GM12878 (cell line): Measurements from ENCODE around the gene NPIPB9. TPM values are rescaled to one million over a fixed set of nuclear protein-coding genes. Genes with fewer than 3 reads are reported as not detected.
"Not testable (repeated sequence)": the region's sequence is repeated elsewhere in the genome, so short reads cannot be mapped to it uniquely, and the experiment has no call there.

ENCODE experiments used
- ATAC-seq: fragments of 200-7000 bp; cut with Tn5 transposase; 3 replicates; pipeline ENCODE4 v1.9.1; 2020; ENCODE audit warnings: mild to moderate bottlenecking, moderate library complexity
- BruUV-seq: library from RNA; stranded (reverse); fragments of 400-500 nt; replicated peaks from 2 replicates; lab custom pipeline; 2021; lab: Mats Ljungman, UMichigan
- CTCF ChIA-PET: fragments of 300-600 bp; sonication (Branson Sonifier 250); formaldehyde crosslinking; extraction: SDS; loops from one replicate; lab custom pipeline; 2021; ENCODE audit warnings: inconsistent platforms; lab: Yijun Ruan, JAX
- POLR2A ChIA-PET: fragments of 350-600 bp; formaldehyde crosslinking; extraction: SDS; loops from one replicate; lab custom pipeline; 2021; ENCODE audit warnings: inconsistent platforms; lab: Charles Lee
- RAD21 ChIA-PET: fragments of 300-600 bp; sonication (Branson Sonifier 250); formaldehyde crosslinking; loops from one replicate; lab custom pipeline; 2023; ENCODE audit warnings: antibody characterized with exemption; ENCODE audit not compliant: unreplicated experiment; lab: Charles Lee
- SMC1A ChIA-PET: fragments of 300-600 bp; sonication (Branson Sonifier 250); formaldehyde crosslinking; loops from one replicate; lab custom pipeline; 2023; ENCODE audit not compliant: unreplicated experiment, uncharacterized antibody; lab: Charles Lee
- DNase-seq: peaks from one replicate; pipeline ENCODE4 v3.0.0-alpha.2; 2011; ENCODE audit warnings: low read depth, low spot score
- FAIRE-seq: peaks from 3 replicates; lab custom pipeline; 2011; peaks lifted over from hg19 to GRCh38; lab: Jason Lieb, UNC
- H2AFZ ChIP-seq: 2 replicates; pipeline ENCODE4 v1.6.0; 2011; ENCODE audit warnings: low read depth, low read length, control low read depth; ENCODE audit not compliant: control insufficient read depth
- H3K27ac ChIP-seq: 2 replicates; pipeline ENCODE4 v1.5.1; 2011; ENCODE audit warnings: control low read depth; ENCODE audit not compliant: control insufficient read depth, insufficient read depth
- H3K27me3 ChIP-seq, 2 experiments: replicated peaks in 1 of 2; 2 replicates each; pipeline versions ENCODE4 v1.6.0 to v1.6.1; 2011; ENCODE audit warnings: low read length in 1 of 2; ENCODE audit not compliant: control insufficient read depth in 2 of 2, insufficient read depth in 2 of 2
- H3K36me3 ChIP-seq, 2 experiments: 2 replicates each; pipeline ENCODE4 v1.5.1; 2011; ENCODE audit warnings: low read length in 1 of 2; ENCODE audit not compliant: control insufficient read depth in 2 of 2, insufficient read depth in 2 of 2
- H3K4me1 ChIP-seq: 2 replicates; pipeline ENCODE4 v1.6.1; 2011; ENCODE audit warnings: mild to moderate bottlenecking, low read length, moderate library complexity, mixed read lengths; ENCODE audit not compliant: control insufficient read depth, insufficient read depth
- H3K4me2 ChIP-seq: 2 replicates; pipeline ENCODE4 v1.6.0; 2011; ENCODE audit warnings: control low read depth; ENCODE audit not compliant: control insufficient read depth, insufficient read depth
- H3K4me3 ChIP-seq: fragments of 200-600 bp; sonication (generic); 2 replicates; pipeline ENCODE4 v1.5.1; 2016
- H3K79me2 ChIP-seq: 2 replicates; pipeline ENCODE4 v1.6.0; 2011; ENCODE audit warnings: low read length; ENCODE audit not compliant: control insufficient read depth, insufficient read depth
- H3K9ac ChIP-seq: 2 replicates; pipeline ENCODE4 v1.8.0; 2011; ENCODE audit warnings: low read length, control low read depth, mixed read lengths; ENCODE audit not compliant: control insufficient read depth, insufficient read depth
- H3K9me3 ChIP-seq: replicated peaks from 3 replicates; pipeline ENCODE4 v1.5.1; 2011; ENCODE audit warnings: mild to moderate bottlenecking, low read length; ENCODE audit not compliant: control insufficient read depth, insufficient read depth
- H4K20me1 ChIP-seq: 2 replicates; pipeline ENCODE4 v1.6.0; 2011; ENCODE audit not compliant: control insufficient read depth, insufficient read depth
- WGBS: methylation state at CpG from one replicate; pipeline ENCODE4 v1.1.6; 2016; ENCODE audit warnings: low lambda C conversion rate; ENCODE audit not compliant: insufficient replicate concordance, insufficient coverage; ENCODE audit errors: missing lambda C conversion rate; 5-methylcytosine and 5-hydroxymethylcytosine counted together
- in situ Hi-C: fragments of 300-500 bp; cut with MboI; formaldehyde crosslinking; loops from 9 replicates; pipeline ENCODE4 v1.14.3; 2018; ENCODE audit warnings: mixed read lengths
- intact Hi-C: fragments of 100-400 bp; cut with micrococcal nuclease; formaldehyde crosslinking; loops from one replicate; pipeline ENCODE4 v1.14.2; 2022; ENCODE audit not compliant: unreplicated experiment
- polyA plus RNA-seq, 11 experiments: library from polyadenylated mRNA; depleted of rRNA in 4 of 11; unstranded in 6 of 11; stranded (reverse) in 5 of 11; fragments of >200 nt; fragmentation: Nextera tagmentation in 4 of 11; fragmentation: Illumina TruSeq in 1 of 11; extraction: Ambion mirVana in 4 of 11; extraction: Trizol in 1 of 11; gene quantifications; 1 replicate in 1 of 11; 2 replicates in 10 of 11; pipeline versions ENCODE4 v1.2.1 to v1.2.3, GENCODE V29; 2011 to 2016; ENCODE audit warnings: inconsistent platforms in 2 of 11, missing spikeins in 2 of 11, low read depth in 1 of 11
- total RNA-seq, 4 experiments: library from RNA; depleted of rRNA in 3 of 4; stranded (reverse); fragments of >200 nt in 3 of 4; fragmentation: Illumina TruSeq in 1 of 4; extraction: Trizol in 1 of 4; gene quantifications; 2 replicates each; pipeline versions ENCODE4 v1.2.1 to v1.2.3, GENCODE V29; 2013 to 2021

The NPIPB9 gene
- total and polyA plus RNA-seq, 10 of the 15 experiments (the other 5 are each of a cell fraction or from before 2014, with no cell fraction given): 0.10 to 1.6 (median 0.61) TPM

- BruUV-seq, ATAC-seq, H3K36me3 ChIP-seq, POLR2A ChIA-PET, CTCF ChIA-PET, H3K27me3 ChIP-seq, H3K4me2 ChIP-seq, H3K9me3 ChIP-seq, H3K4me3 ChIP-seq, H3K79me2 ChIP-seq, H3K9ac ChIP-seq, DNase-seq, in situ Hi-C loops, SMC1A ChIA-PET, H2AFZ ChIP-seq, intact Hi-C loops, RAD21 ChIA-PET, FAIRE-seq, H3K4me1 ChIP-seq, H3K27ac ChIP-seq, H4K20me1 ChIP-seq: not testable (repeated sequence)
- WGBS: 95% methylated on average over 8 of the region's 15 CpGs
These were observed 28.5 kb upstream of the NPIPB9 start for GRCh38 chr16:28722852-28723650.

GRCh38 chr16:28731253-28731652 is 20.3 kb upstream of the NPIPB9 start:
- BruUV-seq, H3K36me3 ChIP-seq, H3K4me1 ChIP-seq, H3K4me2 ChIP-seq, ATAC-seq, CTCF ChIA-PET, FAIRE-seq, RAD21 ChIA-PET, intact Hi-C loops, H4K20me1 ChIP-seq, in situ Hi-C loops, H3K27me3 ChIP-seq, H3K9ac ChIP-seq, H3K27ac ChIP-seq, H3K9me3 ChIP-seq, H2AFZ ChIP-seq, DNase-seq, H3K4me3 ChIP-seq, POLR2A ChIA-PET, H3K79me2 ChIP-seq, SMC1A ChIA-PET: not testable (repeated sequence)
- no CpG with 5 or more reads among the region's 5 CpGs for WGBS

GRCh38 chr16:28732455-28733124 is 19.0 kb upstream of the NPIPB9 start:
- POLR2A ChIA-PET, DNase-seq, H3K79me2 ChIP-seq, intact Hi-C loops, BruUV-seq, SMC1A ChIA-PET, H3K9me3 ChIP-seq, CTCF ChIA-PET, H3K9ac ChIP-seq, H3K27me3 ChIP-seq, RAD21 ChIA-PET, H3K4me2 ChIP-seq, H2AFZ ChIP-seq, H4K20me1 ChIP-seq, in situ Hi-C loops, H3K36me3 ChIP-seq, H3K4me3 ChIP-seq, H3K4me1 ChIP-seq, ATAC-seq, H3K27ac ChIP-seq, FAIRE-seq: not testable (repeated sequence)
- 90% methylated on average over 1 of the region's 9 CpGs for WGBS

- H3K4me2 ChIP-seq, BruUV-seq, H3K4me3 ChIP-seq, SMC1A ChIA-PET, CTCF ChIA-PET, DNase-seq, in situ Hi-C loops, H3K4me1 ChIP-seq, H3K9ac ChIP-seq, H3K79me2 ChIP-seq, POLR2A ChIA-PET, FAIRE-seq, H3K9me3 ChIP-seq, H4K20me1 ChIP-seq, H3K36me3 ChIP-seq, H3K27ac ChIP-seq, H2AFZ ChIP-seq, RAD21 ChIA-PET, H3K27me3 ChIP-seq, intact Hi-C loops: not testable (repeated sequence)
- peak; percentile 78 for ATAC-seq
- 71% methylated on average over 2 of the region's 9 CpGs for WGBS
These were observed 11.8 kb upstream of the NPIPB9 start for GRCh38 chr16:28739787-28740186.
